Pancreas (tissue), 10 donors: ENCODE measurements around the gene CFAP298. TPM values are rescaled to one million over a fixed set of nuclear protein-coding genes. Genes with fewer than 3 reads are reported as not detected.
A peak's percentile ranks its signal among the peaks of the same experiment; 100 is the strongest.

Experiments used
- ATAC-seq, 4 donors: fragments of 200-7000 bp; cut with Tn5 transposase; one replicate each; pipeline versions ENCODE4 v1.8.0 to v1.9.1; 2020; ENCODE audit warnings: mild to moderate bottlenecking in 4 of 4, moderate library complexity in 4 of 4
- DNase-seq, 6 donors: peaks; one replicate each; pipeline ENCODE4 v3.0.0-alpha.2; 2020
- FAIRE-seq: peaks from 2 replicates; lab custom pipeline; 2012; peaks lifted over from hg19 to GRCh38; lab: Jason Lieb, UNC
- H3K27ac ChIP-seq, 4 donors: fragments of 200-600 bp; sonication (generic); 1 replicate in 3 of 4; 2 replicates in 1 of 4; pipeline versions ENCODE4 v1.5.0 to v1.8.0; 2020
- H3K27me3 ChIP-seq, 4 donors: fragments of 200-600 bp; one replicate each; pipeline ENCODE4 v1.8.0; 2021
- H3K36me3 ChIP-seq, 3 donors: fragments of 200-600 bp; sonication (generic) in 1 of 3; one replicate each; pipeline versions ENCODE4 v1.5.0 to v1.8.0; 2020 to 2021
- H3K4me1 ChIP-seq, 3 donors: fragments of 200-600 bp; one replicate each; pipeline ENCODE4 v1.8.0; 2021
- H3K4me3 ChIP-seq, 4 donors: fragments of 200-600 bp; sonication (generic) in 2 of 4; one replicate each; pipeline versions ENCODE4 v1.5.0 to v1.8.0; 2020 to 2021
- H3K9me3 ChIP-seq, 4 donors: fragments of 200-600 bp; one replicate each; pipeline ENCODE4 v1.8.0; 2021
- CTCF ChIP-seq, 4 donors: fragments of 200-600 bp; sonication (generic) in 3 of 4; IDR thresholded peaks; one replicate each; pipeline versions ENCODE4 v1.5.0 to v1.8.0; 2021; ENCODE audit warnings: antibody characterized with exemption in 4 of 4
- WGBS, 2 donors: extraction: QIAGEN DNeasy Blood & Tissue Kit; methylation state at CpG; one replicate each; pipeline ENCODE4 v1.1.7; 2013; 5-methylcytosine and 5-hydroxymethylcytosine counted together
- intact Hi-C, 3 donors: fragments of 100-400 bp; cut with DNase I; formaldehyde crosslinking; loops; one replicate each; pipeline versions ENCODE4 v1.11.1 to v1.14.2; 2022
- polyA plus RNA-seq, 2 donors: library from polyadenylated mRNA; stranded (reverse); fragments of 200-250 nt; gene quantifications; one replicate each; pipeline ENCODE4 v1.2.3, GENCODE V29; 2013
- total RNA-seq, 6 donors: library from RNA; stranded (reverse); fragmentation: NEBNext Ultra II Directional in 4 of 6; extraction: Animal tissue kit (Norgen Biotek cat#: 25700) in 4 of 6; gene quantifications; one replicate each; pipeline versions ENCODE4 v1.2.1 to v1.2.4, GENCODE V29; 2021 to 2023
- donor health status: healthy with polysubstance abuse.
- donor health status: DM: no; HTN: no; CAD: no; lungs with moderate emphysema.
- donor health status: DM: no; HTN: no; CAD: no.
- donor health status: control.
- donor health status: control.
- donor health status: Bipolar disorder and iron deficiency.
- donor health status: DM: yes; HTN: yes; CAD: no.
- donor health status: DM: no; HTN: no; CAD: no.
- donor health status: DM: no; HTN: no; CAD: no.
- donor health status: DM: yes; HTN: yes; CAD: no.

The CFAP298 gene
- total and polyA plus RNA-seq, 8 donors, result 11.8 to 36.2 (median 21.1) TPM

GRCh38 chr21:32599091-32599490 is 13.1 kb downstream of the CFAP298 start:
- ATAC-seq (no peak), FAIRE-seq (no peak), DNase-seq (no peak)
- Histone ChIP-seq H3K36me3 (peaks cover 0 to 33% (median 10%) of the 10 kb centered on the region in 3 donors), H3K9me3 (no peaks in the 10 kb centered on the region), H3K4me1 (no peaks in the 10 kb centered on the region), H3K27ac (no peak overlapping the region), H3K27me3 (no peaks in the 10 kb centered on the region), H3K4me3 (no peak overlapping the region)
- TF ChIP-seq CTCF (IDR thresholded peaks at IDR 0.05), result no peak
- 78 to 85% methylated on average over 5 of the region's 5 CpGs for WGBS, 2 donors
- intact Hi-C loops, result no loop called here

GRCh38 chr21:32597205-32597604 is 15.0 kb downstream of the CFAP298 start:
- no peaks in the 10 kb centered on the region for H3K9me3 ChIP-seq
- no peaks in the 10 kb centered on the region for H3K27me3 ChIP-seq
- FAIRE-seq (no peak), DNase-seq (no peak), ATAC-seq (no peak)
- no peak overlapping the region for H3K27ac ChIP-seq
- intact Hi-C loops, result no loop called here
- H3K4me1 ChIP-seq, result no peaks in the 10 kb centered on the region
- 66 to 70% methylated on average over 6 of the region's 6 CpGs for WGBS, 2 donors
- H3K4me3 ChIP-seq, result no peak overlapping the region
- H3K36me3 ChIP-seq, result peaks cover 0 to 14% (median 0%) of the 10 kb centered on the region in 3 donors
- no peak for TF ChIP-seq CTCF (IDR thresholded peaks at IDR 0.05)

GRCh38 chr21:32595431-32595830 is 16.7 kb downstream of the CFAP298 start:
- intact Hi-C loops, result no loop called here
- ATAC-seq (no peak), DNase-seq (no peak), FAIRE-seq (no peak)
- H3K4me1 ChIP-seq, result no peaks in the 10 kb centered on the region
- no peak for TF ChIP-seq CTCF (IDR thresholded peaks at IDR 0.05)
- H3K27ac ChIP-seq, result no peak overlapping the region
- H3K36me3 ChIP-seq, result peaks cover 0 to 7% (median 0%) of the 10 kb centered on the region in 3 donors
- no peak overlapping the region for H3K4me3 ChIP-seq
- WGBS, 2 donors, result 77% methylated on average over 11 of the region's 11 CpGs
- no peaks in the 10 kb centered on the region for H3K9me3 ChIP-seq
- no peaks in the 10 kb centered on the region for H3K27me3 ChIP-seq

- no peaks in the 10 kb centered on the region for H3K9me3 ChIP-seq
- H3K4me1 ChIP-seq, result no peaks in the 10 kb centered on the region
- 60 to 66% methylated on average over 8 of the region's 8 CpGs for WGBS, 2 donors
- H3K4me3 ChIP-seq, result no peak overlapping the region
- H3K36me3 ChIP-seq, result no peaks in the 10 kb centered on the region
- FAIRE-seq (no peak), ATAC-seq (no peak), DNase-seq (no peak)
- intact Hi-C loops, result no loop called here
- no peaks in the 10 kb centered on the region for H3K27me3 ChIP-seq
- no peak for TF ChIP-seq CTCF (IDR thresholded peaks at IDR 0.05)
- H3K27ac ChIP-seq, result no peak overlapping the region
Observed at GRCh38 chr21:32593690-32594089, 18.5 kb downstream of the CFAP298 start.

GRCh38 chr21:32592929-32593502 is 19.2 kb downstream of the CFAP298 start:
- TF ChIP-seq CTCF (IDR thresholded peaks at IDR 0.05), result no peak
- H3K27ac ChIP-seq, result no peak overlapping the region
- 33 to 36% methylated on average over 10 of the region's 10 CpGs for WGBS, 2 donors
- no peaks in the 10 kb centered on the region for H3K27me3 ChIP-seq
- intact Hi-C loops, result no loop called here
- no peak for FAIRE-seq
- H3K36me3 ChIP-seq, result no peaks in the 10 kb centered on the region
- no peak for DNase-seq
- H3K9me3 ChIP-seq, result no peaks in the 10 kb centered on the region
- no peaks in the 10 kb centered on the region for H3K4me1 ChIP-seq
- no peak overlapping the region for H3K4me3 ChIP-seq
- peak in 2 of 4 donors; percentile 12 to 40 for ATAC-seq
